Islet of Langerhans (tissue), 1 donor: ENCODE measurements around the gene NCAM2.

Experiments used
- FAIRE-seq: peaks from one replicate; lab custom pipeline; 2011; peaks lifted over from hg19 to GRCh38; lab: Jason Lieb, UNC

Gene NCAM2

GRCh38 chr21:21226472-21226871 lies 228.3 kb downstream of the NCAM2 start:
- FAIRE-seq = no peak

DNA sequence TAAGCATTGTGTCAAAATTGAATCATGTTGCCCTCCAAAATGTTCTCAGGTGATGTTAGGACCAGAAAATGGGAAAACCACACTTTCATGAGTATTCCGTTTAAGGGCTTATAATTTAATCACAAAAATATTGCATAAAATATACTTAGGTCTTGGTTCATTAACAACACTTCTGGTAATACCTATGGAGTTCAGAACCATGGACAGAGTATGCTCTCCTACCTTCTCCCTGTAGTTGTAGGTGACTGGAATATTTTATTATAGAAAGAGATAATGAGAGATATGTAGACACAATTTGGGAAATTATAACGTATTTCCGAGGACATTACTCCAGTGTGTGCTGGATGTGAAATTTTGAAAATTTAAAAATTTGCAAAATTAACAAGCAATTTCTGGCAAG lies 232.5 kb downstream of the NCAM2 start:
- FAIRE-seq = no peak

- FAIRE-seq = no peak
These were observed 233.7 kb downstream of the NCAM2 start for GRCh38 chr21:21231913-21232312.

DNA sequence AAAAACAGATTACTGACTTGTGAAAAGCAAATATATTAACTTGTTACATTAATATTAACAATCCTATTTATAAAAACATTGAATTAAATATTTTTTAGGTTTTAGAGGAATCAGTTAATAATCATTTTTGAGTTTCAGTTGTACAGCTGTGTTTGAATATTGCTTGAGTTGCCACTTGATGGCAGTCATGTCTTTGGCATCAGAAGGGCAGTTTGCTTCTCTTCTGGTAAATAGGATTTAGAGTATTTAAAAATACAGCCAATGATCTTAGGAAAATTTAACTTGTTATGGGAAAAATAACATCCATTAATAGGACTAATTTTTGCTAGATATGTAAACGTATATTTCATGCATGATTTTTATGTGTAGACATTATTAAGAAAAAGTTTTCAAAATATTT lies 234.1 kb downstream of the NCAM2 start:
- no peak for FAIRE-seq

DNA sequence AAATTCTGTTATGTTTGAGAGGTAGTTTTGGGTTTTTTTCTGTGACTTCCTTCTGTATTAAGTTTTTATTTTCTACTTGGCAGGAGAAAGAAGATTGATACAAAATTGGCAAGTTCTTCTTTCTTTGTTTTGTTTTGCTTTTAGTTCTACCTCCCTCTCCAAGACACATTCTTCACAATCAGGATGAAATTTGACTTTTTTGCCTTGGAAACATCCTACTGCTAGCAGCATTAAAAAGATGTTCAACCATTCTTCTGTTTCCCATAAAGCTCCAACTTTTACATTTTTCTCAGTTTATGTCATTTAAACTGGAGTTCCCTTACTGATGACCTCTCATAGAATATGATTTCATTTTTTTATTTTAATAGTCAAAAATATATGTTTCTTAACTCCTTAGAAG lies 234.8 kb downstream of the NCAM2 start:
- FAIRE-seq = no peak

GRCh38 chr21:21236996-21237395 lies 238.8 kb downstream of the NCAM2 start:
- no peak for FAIRE-seq

DNA sequence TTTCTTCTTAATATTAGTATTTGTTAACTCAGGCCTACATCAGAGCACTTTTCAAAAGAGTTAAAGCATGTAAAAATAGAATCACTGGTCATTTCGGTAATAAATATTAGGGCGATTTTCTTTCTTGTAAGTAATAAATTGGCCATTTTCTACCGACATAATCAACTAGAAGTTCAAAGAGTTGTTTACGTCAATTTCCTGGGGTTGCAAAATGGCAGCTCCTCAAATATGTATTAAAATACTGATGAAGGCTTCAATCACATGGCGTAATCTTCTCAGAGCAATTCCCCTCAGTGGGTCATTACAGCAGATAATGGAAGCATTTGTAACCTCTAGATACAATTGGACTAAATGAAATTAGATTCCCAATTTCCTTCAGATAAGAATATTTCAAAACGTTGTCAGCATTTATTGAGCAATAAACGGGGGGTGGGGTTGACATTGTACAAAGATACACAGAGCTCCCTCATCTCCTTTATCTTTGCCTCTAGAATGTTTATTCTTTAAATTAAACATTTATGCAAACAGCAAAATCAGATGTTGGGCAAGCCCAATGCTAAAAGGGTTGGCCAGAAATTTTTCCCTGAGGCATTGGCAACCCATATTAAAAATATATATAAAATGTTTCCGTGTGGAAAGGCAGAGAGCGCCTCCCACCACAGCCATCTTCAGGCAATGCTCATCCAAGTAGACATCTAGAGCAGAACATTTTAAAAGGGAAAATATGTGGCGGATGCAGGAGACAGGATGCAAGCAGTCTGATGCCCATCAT lies 240.6 kb downstream of the NCAM2 start:
- no peak for FAIRE-seq

- no peak for FAIRE-seq
These were observed 243.2 kb downstream of the NCAM2 start for GRCh38 chr21:21241391-21241790.

DNA sequence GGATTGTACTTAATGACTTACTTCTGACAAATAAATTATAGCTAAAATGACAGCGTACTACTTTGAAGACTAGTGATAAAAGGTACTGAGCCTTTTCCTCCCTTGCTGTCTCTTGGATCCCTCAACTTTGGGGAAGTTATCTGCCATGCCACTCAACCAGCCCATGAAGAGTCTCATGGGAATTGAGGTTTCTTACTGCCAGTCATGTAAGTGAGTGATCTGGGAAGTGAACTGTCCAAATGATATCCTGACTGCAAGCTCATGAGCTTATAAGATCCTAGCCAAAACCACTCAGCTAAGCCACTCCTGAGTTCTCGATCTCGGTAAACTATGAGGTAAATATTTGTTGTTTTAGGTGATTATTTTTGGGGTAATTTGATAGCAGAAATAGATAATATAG lies 247.8 kb downstream of the NCAM2 start:
- FAIRE-seq = no peak

GRCh38 chr21:21247424-21247823 lies 249.2 kb downstream of the NCAM2 start:
- no peak for FAIRE-seq

DNA sequence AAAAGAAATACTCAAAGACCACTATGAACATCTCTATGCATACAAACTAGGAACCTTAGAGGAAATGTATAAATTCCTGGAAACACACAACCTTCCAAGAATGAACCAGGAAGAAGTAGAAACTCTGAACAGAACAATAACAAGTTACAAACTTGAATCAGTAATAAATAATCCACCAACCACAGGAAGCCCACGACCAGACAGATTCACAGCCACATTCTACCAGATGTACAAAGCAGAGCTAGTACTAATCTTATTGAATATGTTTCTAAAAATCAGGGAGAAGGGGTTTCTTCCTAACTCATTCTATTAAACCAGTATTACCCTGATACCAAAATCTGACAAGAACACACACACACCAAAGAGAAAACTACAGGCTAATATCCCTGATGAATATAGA lies 263.8 kb downstream of the NCAM2 start:
- FAIRE-seq = no peak

DNA sequence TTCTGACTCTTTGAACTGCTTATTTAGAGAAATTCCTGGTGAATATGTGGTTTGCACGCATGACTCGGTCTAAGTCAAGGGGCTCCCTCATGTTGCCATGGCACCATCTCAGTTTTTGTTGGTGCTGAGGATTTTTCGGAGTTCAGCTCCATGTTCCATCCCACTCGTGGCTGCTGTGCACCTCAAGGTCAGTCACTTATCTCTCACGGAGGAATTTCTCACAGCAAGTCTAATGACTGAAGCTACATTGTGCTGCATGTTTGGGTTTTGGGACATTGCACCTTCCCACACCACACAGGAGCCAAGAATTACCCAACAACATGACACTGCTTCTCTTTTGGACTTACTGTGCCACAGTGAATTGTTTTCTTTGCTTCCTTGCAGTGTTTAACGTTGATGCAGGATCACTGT lies 269.9 kb downstream of the NCAM2 start:
- no peak for FAIRE-seq

- no peak for FAIRE-seq
These were observed 270.7 kb downstream of the NCAM2 start for GRCh38 chr21:21268885-21269284.

GRCh38 chr21:21279193-21279901 lies 281.1 kb downstream of the NCAM2 start:
- no peak for FAIRE-seq

- FAIRE-seq = no peak
These were observed 285.6 kb downstream of the NCAM2 start for GRCh38 chr21:21283810-21284209.

DNA sequence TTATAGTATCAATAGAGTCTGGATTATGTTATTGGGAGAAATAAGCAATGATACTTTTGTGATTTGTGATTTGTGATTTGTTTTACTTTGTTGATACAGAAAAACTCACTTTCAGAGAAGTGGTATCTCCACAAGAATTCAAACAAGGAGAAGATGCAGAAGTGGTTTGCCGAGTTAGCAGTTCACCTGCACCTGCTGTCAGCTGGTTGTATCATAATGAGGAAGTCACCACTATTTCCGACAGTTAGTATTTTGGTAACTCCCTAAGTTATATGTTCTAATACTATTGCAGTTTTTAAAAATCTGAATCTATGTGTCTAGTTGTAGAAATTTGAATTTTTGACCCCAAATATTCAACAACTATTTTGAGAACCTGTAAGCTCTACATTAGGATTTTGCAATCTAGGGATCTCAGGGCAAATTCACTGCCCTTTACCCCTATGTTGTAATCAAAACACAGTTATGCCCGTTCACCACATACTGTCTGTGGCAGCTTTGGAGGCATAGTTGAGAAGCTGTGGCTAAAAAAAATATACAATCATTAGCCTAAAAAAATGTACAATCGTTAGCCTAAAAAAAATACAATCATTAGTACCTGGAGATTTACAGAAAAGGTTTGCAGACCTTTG lies 288.1 kb downstream of the NCAM2 start:
- FAIRE-seq = no peak

DNA sequence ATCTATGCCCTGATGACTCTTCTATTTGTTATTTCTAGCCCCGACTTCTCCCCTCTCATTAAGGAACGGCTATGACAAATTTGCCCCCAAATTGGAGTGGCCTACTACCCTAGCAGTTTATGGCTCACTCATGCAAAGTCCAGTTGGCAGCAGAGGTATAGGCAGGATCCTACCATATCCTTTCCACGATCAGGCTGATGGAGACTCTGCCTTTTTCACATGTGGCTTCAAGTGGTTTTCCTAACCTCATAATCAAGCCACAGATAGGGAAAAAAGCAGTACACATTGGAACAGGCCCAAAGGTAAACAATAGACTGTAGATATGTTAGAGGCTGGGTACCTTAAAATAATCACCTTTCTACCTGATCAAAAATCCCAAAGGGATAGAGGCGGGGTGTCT lies 292.5 kb downstream of the NCAM2 start:
- FAIRE-seq = no peak

GRCh38 chr21:21291883-21292569 lies 293.8 kb downstream of the NCAM2 start:
- no peak for FAIRE-seq

- no peak for FAIRE-seq
These were observed 297.1 kb downstream of the NCAM2 start for GRCh38 chr21:21295303-21295702.

- no peak for FAIRE-seq
These were observed 299.0 kb downstream of the NCAM2 start for GRCh38 chr21:21297211-21297610.

- FAIRE-seq = no peak
These were observed 302.8 kb downstream of the NCAM2 start for GRCh38 chr21:21301013-21301412.

DNA sequence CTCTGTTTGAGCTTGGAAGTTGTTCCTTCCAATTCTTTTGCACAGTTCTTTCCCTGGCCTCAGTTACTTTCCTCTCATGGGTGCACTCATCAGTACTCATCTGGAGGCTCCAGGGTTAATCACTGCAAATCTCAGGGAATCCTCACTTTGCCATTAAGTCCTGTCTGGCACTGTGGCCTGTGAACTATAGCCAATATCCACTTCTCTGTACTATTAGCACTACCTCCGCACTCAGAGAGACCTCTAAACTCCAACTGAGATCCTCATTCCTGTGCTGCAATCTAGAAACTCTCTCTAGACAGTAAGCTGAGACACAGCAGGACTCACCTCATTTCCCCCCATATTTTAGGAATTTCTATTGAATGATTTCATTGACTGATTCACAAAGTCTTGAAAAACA lies 311.3 kb downstream of the NCAM2 start:
- FAIRE-seq = no peak

GRCh38 chr21:21324297-21324696 lies 326.1 kb downstream of the NCAM2 start:
- no peak for FAIRE-seq
